KOPT-K1 (cell line): ENCODE data around the gene NNAT.
"Not testable (repeated sequence)": the region's sequence is repeated elsewhere in the genome, so short reads cannot be mapped to it uniquely, and the experiment has no call there.

Source experiments
- H3K27ac ChIP-seq: fragments of 200-600 bp; sonication (generic); 2 replicates; pipeline ENCODE4 v1.5.1; 2016; ENCODE audit warnings: antibody characterized with exemption, mild to moderate bottlenecking, low read depth, low read length; ENCODE audit not compliant: poor library complexity, severe bottlenecking
- H3K36me3 ChIP-seq: fragments of 200-600 bp; sonication (generic); 2 replicates; pipeline ENCODE4 v1.5.1; 2017; ENCODE audit warnings: antibody characterized with exemption, mild to moderate bottlenecking, low read length, moderate library complexity; ENCODE audit not compliant: insufficient read depth
- H3K9me3 ChIP-seq: fragments of 200-600 bp; sonication (generic); 2 replicates; pipeline ENCODE4 v1.5.1; 2017; ENCODE audit warnings: antibody characterized with exemption, low read length, mild to moderate bottlenecking; ENCODE audit not compliant: insufficient read depth, poor library complexity, severe bottlenecking

The NNAT gene

GRCh38 chr20:37538003-37538402 is 17.0 kb downstream of the NNAT start:
- Histone ChIP-seq H3K36me3 (no peaks in the 10 kb centered on the region), H3K27ac (no peak overlapping the region), H3K9me3 (no peaks in the 10 kb centered on the region)

- no peak overlapping the region for H3K27ac ChIP-seq
- no peaks in the 10 kb centered on the region for H3K36me3 ChIP-seq
- H3K9me3 ChIP-seq: no peaks in the 10 kb centered on the region
These were observed 18.4 kb downstream of the NNAT start for GRCh38 chr20:37539424-37539823.

DNA sequence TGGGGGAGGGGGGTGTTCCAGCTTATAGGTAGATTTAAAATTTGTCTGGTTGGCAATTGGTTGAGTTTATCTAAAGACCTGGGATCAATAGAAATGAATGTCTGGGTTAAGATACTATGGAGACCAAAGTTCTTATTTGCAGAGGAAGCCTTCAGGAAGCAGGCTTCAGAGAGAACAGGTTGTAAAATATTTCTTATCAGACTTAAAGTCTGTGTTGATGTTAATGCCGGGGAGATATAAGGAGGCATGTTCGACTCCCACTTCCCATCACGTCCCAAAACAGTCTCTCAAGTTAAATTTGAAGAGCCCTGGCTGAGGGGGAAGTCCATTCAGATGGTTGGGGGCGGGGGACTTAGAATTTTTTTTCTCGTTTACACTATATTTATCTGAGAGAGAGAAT is 19.0 kb downstream of the NNAT start:
- no peaks in the 10 kb centered on the region for H3K36me3 ChIP-seq
- H3K27ac ChIP-seq: no peak overlapping the region
- H3K9me3 ChIP-seq: no peaks in the 10 kb centered on the region

DNA sequence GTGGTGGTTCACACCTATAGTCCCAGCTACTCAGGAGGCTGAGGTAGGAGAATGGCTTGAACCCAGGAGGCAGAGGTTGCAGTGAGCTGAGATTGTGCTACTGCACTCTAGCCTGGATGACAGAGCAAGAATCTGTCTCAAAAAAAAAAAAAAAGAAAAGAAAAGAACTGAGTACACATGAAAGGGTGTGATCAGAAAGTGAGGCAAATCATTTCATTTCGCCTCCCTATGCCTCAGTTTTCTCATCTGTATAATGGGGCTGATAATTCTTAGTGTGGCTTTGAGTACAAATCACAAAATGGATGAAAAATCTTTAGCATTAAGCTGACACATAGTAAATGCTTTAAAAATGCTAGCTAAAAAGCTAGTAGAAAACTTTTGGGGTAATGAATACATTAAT is 19.8 kb downstream of the NNAT start:
- not testable (repeated sequence) for H3K27ac ChIP-seq

DNA sequence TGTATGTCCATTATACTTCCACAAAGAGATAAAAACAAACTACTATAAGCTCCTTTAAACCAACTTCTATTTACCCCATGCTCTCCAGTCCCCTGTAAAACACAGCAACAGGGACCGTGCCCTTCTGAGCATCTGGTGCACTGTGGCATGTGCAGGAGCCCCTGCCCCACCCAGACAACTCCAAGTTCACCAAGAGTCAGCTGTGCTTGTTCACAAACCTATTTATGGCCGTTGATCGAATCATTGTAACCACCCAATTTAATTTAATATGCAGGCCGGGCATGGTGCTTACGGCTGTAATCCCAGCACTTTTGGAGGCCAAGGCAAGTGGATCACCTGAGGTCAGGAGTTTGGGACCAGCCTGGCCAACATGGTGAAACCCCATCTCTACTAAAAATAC is 20.3 kb downstream of the NNAT start:
- no peaks in the 10 kb centered on the region for H3K9me3 ChIP-seq
- no peak overlapping the region for H3K27ac ChIP-seq
- H3K36me3 ChIP-seq: no peaks in the 10 kb centered on the region

More for the DNA sequence above, 19.8 kb downstream of the NNAT start:
- not testable (repeated sequence) for H3K9me3 ChIP-seq, H3K36me3 ChIP-seq

- no peak overlapping the region for H3K27ac ChIP-seq
- H3K36me3 ChIP-seq: no peaks in the 10 kb centered on the region
- no peaks in the 10 kb centered on the region for H3K9me3 ChIP-seq
These were observed 21.2 kb downstream of the NNAT start for GRCh38 chr20:37542281-37542680.

- Histone ChIP-seq H3K27ac (no peak overlapping the region), H3K36me3 (no peaks in the 10 kb centered on the region), H3K9me3 (no peaks in the 10 kb centered on the region)
These were observed 22.8 kb downstream of the NNAT start for GRCh38 chr20:37543828-37544227.

DNA sequence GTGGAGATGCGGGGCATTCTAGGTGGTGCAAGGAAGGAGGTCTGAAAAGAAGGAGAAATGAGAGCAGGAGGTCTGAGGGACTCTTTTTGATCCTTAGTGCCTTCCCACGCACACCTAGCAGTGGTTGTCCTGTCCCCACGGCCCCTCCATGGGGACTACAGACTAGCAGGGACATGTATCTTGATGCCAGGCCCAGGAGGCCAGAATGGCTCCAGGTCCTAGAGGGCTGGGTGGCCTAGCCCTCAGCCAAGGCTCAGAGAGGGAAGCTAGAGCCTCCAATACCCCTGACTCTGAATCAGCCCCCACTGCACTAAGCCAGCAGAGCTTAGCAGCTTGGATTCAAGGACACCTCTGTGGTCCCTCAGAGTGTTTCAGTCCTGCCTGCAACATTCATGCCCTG is 23.3 kb downstream of the NNAT start:
- Histone ChIP-seq H3K9me3 (no peaks in the 10 kb centered on the region), H3K27ac (no peak overlapping the region), H3K36me3 (no peaks in the 10 kb centered on the region)

DNA sequence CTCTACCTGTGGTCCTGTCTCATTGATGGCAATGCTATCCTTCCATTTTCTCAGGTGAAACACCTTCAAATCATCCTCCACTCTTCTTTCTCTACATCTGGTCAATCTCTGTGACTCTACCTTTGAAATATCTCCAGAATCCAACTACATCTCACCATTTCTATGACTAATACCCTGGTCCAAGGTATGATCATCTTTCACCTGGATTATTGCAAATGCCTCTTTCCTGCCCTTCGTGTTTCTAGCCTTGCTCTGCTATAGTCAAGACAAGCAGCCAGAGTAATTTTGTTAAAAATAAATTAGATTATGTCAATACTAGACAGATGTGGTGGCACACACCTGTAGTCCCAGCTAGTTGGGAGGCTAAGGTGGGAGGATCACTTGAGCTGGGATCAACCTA is 24.5 kb downstream of the NNAT start:
- H3K27ac ChIP-seq: no peak overlapping the region
- H3K36me3 ChIP-seq: no peaks in the 10 kb centered on the region
- no peaks in the 10 kb centered on the region for H3K9me3 ChIP-seq

DNA sequence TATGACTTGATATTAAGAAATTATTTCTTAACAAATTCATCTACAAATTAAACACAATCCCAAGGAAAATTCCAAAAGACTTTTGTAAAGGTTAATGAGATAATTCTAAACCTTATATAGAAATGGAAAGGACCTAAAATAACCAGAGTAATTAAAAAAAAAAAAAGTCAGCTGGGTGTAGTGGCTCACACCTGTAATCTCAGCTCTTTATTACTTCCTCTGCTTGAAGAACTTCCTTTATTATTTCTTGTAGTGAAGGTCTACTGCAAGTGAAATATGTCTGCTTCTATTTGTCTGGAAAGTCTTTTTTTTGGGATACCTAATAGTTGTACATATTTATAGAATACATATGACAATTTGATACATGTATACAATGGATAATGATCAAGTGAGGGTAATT is 26.9 kb downstream of the NNAT start:
- Histone ChIP-seq H3K27ac (no peak overlapping the region), H3K9me3 (no peaks in the 10 kb centered on the region), H3K36me3 (no peaks in the 10 kb centered on the region)

DNA sequence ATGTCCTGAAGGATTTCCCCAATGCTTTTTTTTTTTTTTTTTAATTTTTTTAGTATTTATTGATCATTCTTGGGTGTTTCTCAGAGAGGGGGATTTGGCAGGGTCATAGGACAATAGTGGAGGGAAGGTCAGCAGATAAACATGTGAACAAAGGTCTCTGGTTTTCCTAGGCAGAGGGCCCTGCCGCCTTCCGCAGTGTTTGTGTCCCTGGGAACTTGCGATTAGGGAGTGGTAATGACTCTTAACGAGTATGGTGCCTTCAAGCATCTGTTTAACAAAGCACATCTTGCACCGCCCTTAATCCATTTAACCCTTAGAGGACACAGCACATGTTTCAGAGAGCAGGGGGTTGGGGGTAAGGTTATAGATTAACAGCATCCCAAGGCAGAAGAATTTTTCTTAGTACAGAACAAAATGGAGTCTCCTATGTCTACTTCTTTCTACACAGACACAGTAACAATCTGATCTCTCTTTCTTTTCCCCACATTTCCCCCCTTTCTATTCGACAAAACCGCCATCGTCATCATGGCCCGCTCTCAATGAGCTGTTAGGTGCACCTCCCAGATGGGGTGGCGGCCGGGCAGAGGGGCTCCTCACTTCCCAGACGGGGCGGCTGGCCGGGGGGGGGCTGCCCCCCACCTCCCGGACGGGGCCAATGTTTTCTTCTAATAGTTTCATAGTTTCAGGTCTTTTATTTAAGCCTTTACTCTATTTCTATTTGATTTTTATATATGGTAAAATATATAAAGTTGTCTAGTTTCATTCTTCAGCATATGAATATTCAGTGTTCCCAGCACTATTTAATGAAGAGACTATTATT is 29.3 kb downstream of the NNAT start:
- not testable (repeated sequence) for H3K36me3 ChIP-seq, H3K27ac ChIP-seq, H3K9me3 ChIP-seq

- not testable (repeated sequence) for H3K9me3 ChIP-seq, H3K36me3 ChIP-seq, H3K27ac ChIP-seq
These were observed 30.6 kb downstream of the NNAT start for GRCh38 chr20:37551660-37552059.

- no peaks in the 10 kb centered on the region for H3K36me3 ChIP-seq
- no peak overlapping the region for H3K27ac ChIP-seq
- H3K9me3 ChIP-seq: no peaks in the 10 kb centered on the region
These were observed 31.4 kb downstream of the NNAT start for GRCh38 chr20:37552415-37552814.

- H3K36me3 ChIP-seq, H3K27ac ChIP-seq, H3K9me3 ChIP-seq: not testable (repeated sequence)
These were observed 33.8 kb downstream of the NNAT start for GRCh38 chr20:37554721-37555298.

- no peaks in the 10 kb centered on the region for H3K36me3 ChIP-seq
- no peaks in the 10 kb centered on the region for H3K9me3 ChIP-seq
- no peak overlapping the region for H3K27ac ChIP-seq
These were observed 35.5 kb downstream of the NNAT start for GRCh38 chr20:37556538-37556937.

DNA sequence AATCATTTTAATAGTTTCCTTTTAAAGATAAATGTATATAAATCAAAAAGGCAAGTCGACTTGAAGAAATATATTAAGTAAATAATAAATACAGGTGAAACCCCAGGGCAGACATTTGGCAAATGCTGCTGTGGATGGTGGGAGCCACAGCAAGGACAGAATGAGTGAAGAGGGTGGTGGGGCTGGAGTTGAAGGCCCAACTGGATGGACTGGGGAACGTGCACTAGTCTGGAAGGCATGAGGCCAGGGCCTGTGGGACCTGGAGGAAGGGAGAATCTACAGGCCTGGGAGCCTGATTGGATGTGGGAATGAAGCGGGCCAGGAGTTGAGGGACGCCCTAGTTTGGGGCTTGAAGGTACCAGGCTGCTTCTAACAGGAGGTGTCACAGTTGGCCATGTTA is 37.3 kb downstream of the NNAT start:
- no peaks in the 10 kb centered on the region for H3K9me3 ChIP-seq
- H3K36me3 ChIP-seq: no peaks in the 10 kb centered on the region
- H3K27ac ChIP-seq: no peak overlapping the region
